VCaP (cell line): ENCODE data around the gene CENPH.
A peak's percentile ranks its signal among the peaks of the same experiment; 100 is the strongest.
"Not testable (repeated sequence)": the region's sequence is repeated elsewhere in the genome, so short reads cannot be mapped to it uniquely, and the experiment has no call there.

ENCODE experiments used
- H3K27ac ChIP-seq: fragments of 450-650 bp; 2 replicates; pipeline ENCODE4 v1.5.1; 2017
- CTCF ChIP-seq: fragments of 450-650 bp; conservative IDR thresholded peaks from 2 replicates; pipeline ENCODE4 v1.5.1; 2017; ENCODE audit warnings: mild to moderate bottlenecking, moderate library complexity

CENPH gene

GRCh38 chr5:69158039-69158438 is 31.3 kb upstream of the CENPH start:
- no peak overlapping the region for H3K27ac ChIP-seq
- TF ChIP-seq CTCF = no peak

- no peak for TF ChIP-seq CTCF
- no peak overlapping the region for H3K27ac ChIP-seq
Observed at GRCh38 chr5:69160651-69161050, 28.7 kb upstream of the CENPH start.

GRCh38 chr5:69166686-69167492 is 22.5 kb upstream of the CENPH start, which contains the start of gene CCNB1:
TSS of gene CCNB1 (plus strand) at chr5:69167150. CDS start at chr5:69167263, 113 bp downstream.
- TF ChIP-seq CTCF = no peak
- peak within 1 kb of the TSS; percentile 69 for H3K27ac ChIP-seq

- TF ChIP-seq CTCF = no peak
Observed at GRCh38 chr5:69167493-69167855, 21.9 kb upstream of the CENPH start.

GRCh38 chr5:69167929-69168328 is 21.5 kb upstream of the CENPH start:
- H3K27ac ChIP-seq = peak overlapping the region; percentile 69

More at GRCh38 chr5:69167493-69167855, 21.9 kb upstream of the CENPH start:
- H3K27ac ChIP-seq = peak overlapping the region; percentile 69

GRCh38 chr5:69170495-69170894 is 18.9 kb upstream of the CENPH start:
- no peak for TF ChIP-seq CTCF
- no peak overlapping the region for H3K27ac ChIP-seq

More at GRCh38 chr5:69167929-69168328, 21.5 kb upstream of the CENPH start:
- TF ChIP-seq CTCF = no peak

GRCh38 chr5:69170969-69171368 is 18.4 kb upstream of the CENPH start:
- H3K27ac ChIP-seq = no peak overlapping the region
- TF ChIP-seq CTCF = no peak

- not testable (repeated sequence) for H3K27ac ChIP-seq
Observed at GRCh38 chr5:69181659-69182293, 7.6 kb upstream of the CENPH start.
